Liver (tissue), 9 donors: ENCODE data around the gene AP5Z1. TPM values are rescaled to one million over a fixed set of nuclear protein-coding genes. Genes with fewer than 3 reads are reported as not detected.

Source experiments
- DNase-seq: peaks from one replicate; pipeline ENCODE4 v3.0.0-alpha.2; 2017; ENCODE audit warnings: low spot score
- H3K27ac ChIP-seq, 2 donors: one replicate each; pipeline ENCODE4 v1.7.0; 2013; ENCODE audit warnings: inconsistent platforms in 2 of 2, low read length in 2 of 2, control low read depth in 1 of 2, low read depth in 1 of 2, mild to moderate bottlenecking in 1 of 2
- H3K27me3 ChIP-seq, 4 donors: one replicate each; pipeline versions ENCODE4 v1.6.1 to v1.7.0; 2013; ENCODE audit warnings: low read length in 3 of 4, inconsistent platforms in 1 of 4, mild to moderate bottlenecking in 1 of 4, moderate library complexity in 1 of 4; ENCODE audit not compliant: control insufficient read depth in 4 of 4, insufficient read depth in 4 of 4
- H3K36me3 ChIP-seq, 4 donors: one replicate each; pipeline versions ENCODE4 v1.6.1 to v1.7.0; 2013; ENCODE audit warnings: low read length in 3 of 4, mild to moderate bottlenecking in 3 of 4, low read depth in 1 of 4, moderate library complexity in 1 of 4; ENCODE audit not compliant: control insufficient read depth in 4 of 4, insufficient read depth in 3 of 4
- H3K4me1 ChIP-seq, 4 donors: one replicate each; pipeline versions ENCODE4 v1.6.1 to v1.7.0; 2013; ENCODE audit warnings: low read length in 3 of 4, mild to moderate bottlenecking in 3 of 4, moderate library complexity in 1 of 4; ENCODE audit not compliant: control insufficient read depth in 4 of 4, insufficient read depth in 4 of 4
- H3K4me3 ChIP-seq, 3 donors: one replicate each; pipeline versions ENCODE4 v1.6.1 to v1.7.0; 2013; ENCODE audit warnings: low read length in 3 of 3, control low read depth in 1 of 3, low read depth in 1 of 3, mild to moderate bottlenecking in 1 of 3
- H3K9ac ChIP-seq, 2 donors: one replicate each; pipeline ENCODE4 v1.7.0; 2013; ENCODE audit warnings: low read length in 2 of 2, mild to moderate bottlenecking in 2 of 2, moderate library complexity in 2 of 2, control low read depth in 1 of 2, low read depth in 1 of 2
- H3K9me3 ChIP-seq, 4 donors: one replicate each; pipeline versions ENCODE4 v1.6.1 to v1.7.0; 2013; ENCODE audit warnings: low read length in 3 of 4; ENCODE audit not compliant: control insufficient read depth in 4 of 4
- ATF3 ChIP-seq: IDR thresholded peaks from 2 replicates; pipeline ENCODE4 v1.6.1; 2016; ENCODE audit warnings: antibody characterized with exemption
- CTCF ChIP-seq: fragments of 150-350 bp; IDR thresholded peaks from 2 replicates; pipeline ENCODE4 v1.5.1; 2017; ENCODE audit warnings: improper control_type of control experiment, low read depth, low read length; ENCODE audit not compliant: missing input control
- EGR1 ChIP-seq, 2 donors: IDR thresholded peaks; 2 replicates each; pipeline ENCODE4 v1.6.1; 2016 to 2018; ENCODE audit warnings: antibody characterized with exemption in 2 of 2, low read depth in 2 of 2
- FOXA1 ChIP-seq: IDR thresholded peaks from 2 replicates; pipeline ENCODE4 v1.6.1; 2016; ENCODE audit warnings: antibody characterized with exemption
- FOXA2 ChIP-seq: IDR thresholded peaks from 2 replicates; pipeline ENCODE4 v1.6.1; 2016; ENCODE audit warnings: antibody characterized with exemption
- GABPA ChIP-seq, 2 donors: IDR thresholded peaks in 1 of 2; conservative IDR thresholded peaks in 1 of 2; 2 replicates each; pipeline ENCODE4 v1.6.1; 2016; ENCODE audit warnings: antibody characterized with exemption in 2 of 2, mild to moderate bottlenecking in 1 of 2, moderate library complexity in 1 of 2
- JUND ChIP-seq, 2 donors: IDR thresholded peaks; 2 replicates each; pipeline ENCODE4 v1.6.1; 2016; ENCODE audit warnings: antibody characterized with exemption in 2 of 2
- MAX ChIP-seq: IDR thresholded peaks from 2 replicates; pipeline ENCODE4 v1.6.1; 2016; ENCODE audit warnings: antibody characterized with exemption
- NR2F2 ChIP-seq: IDR thresholded peaks from 2 replicates; pipeline ENCODE4 v1.6.1; 2016; ENCODE audit warnings: antibody characterized with exemption
- RAD21 ChIP-seq, 2 donors: IDR thresholded peaks; 2 replicates each; pipeline ENCODE4 v1.6.1; 2016; ENCODE audit warnings: antibody characterized with exemption in 2 of 2, mild to moderate bottlenecking in 2 of 2
- REST ChIP-seq: IDR thresholded peaks from 2 replicates; pipeline ENCODE4 v1.6.1; 2016; ENCODE audit warnings: antibody characterized with exemption, mild to moderate bottlenecking
- RXRA ChIP-seq, 2 donors: IDR thresholded peaks; 2 replicates each; pipeline ENCODE4 v1.6.1; 2017 to 2018; ENCODE audit warnings: antibody characterized with exemption in 2 of 2, mild to moderate bottlenecking in 1 of 2
- SP1 ChIP-seq: IDR thresholded peaks from 2 replicates; pipeline ENCODE4 v1.6.1; 2018; ENCODE audit warnings: antibody characterized with exemption, mild to moderate bottlenecking
- TAF1 ChIP-seq: conservative IDR thresholded peaks from 2 replicates; pipeline ENCODE4 v1.6.1; 2016; ENCODE audit warnings: antibody characterized with exemption, mild to moderate bottlenecking
- YY1 ChIP-seq: IDR thresholded peaks from 2 replicates; pipeline ENCODE4 v1.6.1; 2016; ENCODE audit warnings: antibody characterized with exemption, mild to moderate bottlenecking
- ZBTB33 ChIP-seq: IDR thresholded peaks from 2 replicates; pipeline ENCODE4 v1.6.1; 2016; ENCODE audit warnings: antibody characterized with exemption
- WGBS: extraction: QIAGEN DNeasy Blood & Tissue Kit; methylation state at CpG from one replicate; pipeline ENCODE4 v1.1.7; 2013; 5-methylcytosine and 5-hydroxymethylcytosine counted together
- polyA plus RNA-seq, 2 donors: library from polyadenylated mRNA; stranded (reverse) in 1 of 2; unstranded in 1 of 2; fragments of 200-250 nt in 1 of 2; fragments of >200 nt in 1 of 2; fragmentation: Nextera tagmentation in 1 of 2; extraction: Ambion mirVana in 1 of 2; gene quantifications; one replicate each; pipeline versions ENCODE4 v1.2.1 to v1.2.3, GENCODE V29; 2013 to 2015
- total RNA-seq, 2 donors: library from RNA; depleted of rRNA; stranded (reverse); fragments of >200 nt; gene quantifications; one replicate each; pipeline ENCODE4 v1.2.3, GENCODE V29; 2014
- donor health status: healthy.
- donor health status: healthy.
- donor health status: healthy.
- donor health status: healthy.
- donor health status: healthy.

AP5Z1 gene
- total and polyA plus RNA-seq, 4 donors, result 10.2 to 16.0 (median 14.2) TPM

GRCh38 chr7:4734587-4735345 is 40.7 kb upstream of the AP5Z1 start:
- WGBS, result 87% methylated on average over 23 of the region's 23 CpGs
- H3K27me3 ChIP-seq, result no peaks in the 10 kb centered on the region
- peaks cover 0 to 2% (median 0%) of the 10 kb centered on the region in 4 donors for H3K36me3 ChIP-seq
- no peak overlapping the region for H3K9ac ChIP-seq
- no peak overlapping the region for H3K4me3 ChIP-seq
- no peak for DNase-seq
- TF ChIP-seq FOXA2 (no peak), GABPA (IDR thresholded peaks at IDR 0.05 in 1 of 2, conservative IDR thresholded peaks at IDR 0.05 in 1 of 2) (no peak), NR2F2 (no peak), ATF3 (no peak), RXRA (IDR thresholded peaks at IDR 0.05) (no peak), FOXA1 (no peak), MAX (no peak), ZBTB33 (no peak), EGR1 (IDR thresholded peaks at IDR 0.05; ENCODE audit: low read depth in 2 of 2) (no peak), JUND (IDR thresholded peaks at IDR 0.05) (no peak), RAD21 (IDR thresholded peaks at IDR 0.05) (no peak), YY1 (no peak), SP1 (no peak), REST (no peak), TAF1 (no peak), CTCF (no peak)
- H3K27ac ChIP-seq, result no peak overlapping the region
- H3K9me3 ChIP-seq, result no peaks in the 10 kb centered on the region
- H3K4me1 ChIP-seq, result peaks cover 8 to 15% (median 15%) of the 10 kb centered on the region in 4 donors
